NCI-H510A treated with DMSO at 0.1 percent for 48 hours (cell line): Measurements from ENCODE around the gene ANKRD45.
"Not testable (repeated sequence)": the region's sequence is repeated elsewhere in the genome, so short reads cannot be mapped to it uniquely, and the experiment has no call there.

Source experiments
- DNase-seq: peaks from one replicate; lab custom pipeline; 2025; lab: John Stamatoyannopoulos, UW

Gene ANKRD45

DNA sequence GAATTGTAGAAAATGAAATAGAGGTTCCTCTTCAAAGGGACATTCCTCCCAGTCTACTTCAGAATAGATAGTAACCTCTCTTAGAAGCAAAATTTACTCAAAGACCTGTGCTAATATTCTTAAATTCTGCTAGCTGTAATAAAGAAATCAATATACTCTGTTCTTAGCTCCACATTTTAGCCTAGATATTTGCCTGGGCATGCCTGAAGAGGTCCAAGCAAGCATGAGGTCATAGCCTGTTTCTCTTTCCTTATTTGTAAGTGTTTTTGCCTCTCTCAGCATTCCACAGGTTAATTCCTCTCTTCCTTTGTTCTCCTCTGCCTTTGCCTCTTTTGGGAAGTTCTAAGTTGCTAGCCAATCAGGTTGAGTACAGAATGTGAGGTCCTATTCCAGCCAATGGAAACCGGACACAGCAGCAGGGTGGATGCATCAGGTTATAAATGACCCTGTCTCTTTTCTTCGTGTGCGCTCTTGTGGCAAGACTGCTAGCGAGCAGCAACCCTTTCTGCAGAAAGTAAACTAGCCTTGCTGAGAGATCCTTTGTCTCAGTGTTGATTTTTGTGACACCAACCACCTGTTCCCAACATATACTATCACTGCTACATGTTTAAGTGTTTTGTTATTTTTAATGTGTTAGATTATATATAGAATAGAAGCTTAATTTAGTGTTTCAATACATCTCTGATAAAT is 27.1 kb downstream of the ANKRD45 start:
- not testable (repeated sequence) for DNase-seq

DNA sequence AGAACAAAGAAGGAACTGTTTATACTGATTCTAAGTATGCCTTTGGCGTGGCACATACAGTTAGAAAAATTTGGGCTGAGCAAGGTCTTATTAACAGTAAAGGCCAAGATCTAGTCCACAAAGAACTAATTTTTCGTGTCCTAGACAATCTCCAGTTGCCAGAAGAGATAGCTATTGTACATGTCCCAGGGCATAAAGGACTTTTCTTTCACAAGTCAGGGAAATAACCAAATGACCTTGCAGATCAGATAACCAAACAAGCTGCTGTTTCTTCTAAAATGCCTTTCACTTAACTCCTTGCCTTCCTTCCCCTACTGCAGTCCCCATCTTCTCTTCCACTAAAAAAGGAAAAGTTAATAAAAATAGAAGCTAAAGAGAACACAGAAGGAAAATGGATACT is 30.5 kb downstream of the ANKRD45 start:
- DNase-seq = no peak

DNA sequence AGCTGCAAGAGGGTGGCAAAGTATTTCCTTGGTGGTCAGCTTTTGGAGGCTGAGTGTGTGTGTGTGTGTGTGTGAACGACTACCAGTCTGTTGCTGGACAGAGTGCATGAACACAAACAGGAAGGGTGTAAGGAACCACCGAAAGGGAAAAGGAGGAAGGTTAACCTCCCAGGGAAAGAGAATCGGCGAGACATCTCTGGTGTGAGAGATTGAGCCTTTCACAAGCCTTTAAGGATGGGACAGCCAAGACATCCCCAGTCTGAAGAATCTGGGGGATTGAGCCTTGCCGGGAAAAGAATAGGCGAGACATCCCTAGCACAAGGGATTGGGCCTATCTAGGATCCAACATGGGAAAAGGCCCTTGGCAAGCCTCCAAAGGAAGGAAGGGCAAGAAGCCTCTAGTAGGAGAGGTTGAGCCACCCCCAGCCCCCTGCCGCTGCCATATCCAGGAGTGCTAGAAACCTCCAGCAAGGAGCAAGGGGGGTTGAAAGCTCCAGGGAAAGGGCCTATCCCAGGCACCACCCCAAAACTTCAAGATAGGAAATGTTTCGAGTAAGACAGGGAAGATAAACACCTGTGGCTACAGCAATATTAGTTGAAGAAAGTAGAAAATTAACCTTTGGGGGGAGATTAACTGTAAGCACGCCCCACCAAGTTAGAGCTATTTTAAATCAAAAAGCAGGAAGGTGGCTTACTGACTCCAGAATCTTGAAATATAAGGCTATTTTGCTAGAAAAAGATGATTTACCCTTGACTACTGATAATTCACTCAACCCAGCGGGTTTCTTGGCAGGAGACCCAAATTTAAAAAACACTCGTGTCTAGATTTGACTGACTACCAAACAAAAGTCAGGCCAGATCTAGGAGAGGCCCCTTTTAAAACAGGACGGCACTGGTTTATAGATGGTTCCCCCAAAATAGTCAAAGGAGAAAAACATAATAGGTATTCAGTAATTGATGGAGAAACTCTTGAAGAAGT is 31.3 kb downstream of the ANKRD45 start:
- DNase-seq = no peak

DNA sequence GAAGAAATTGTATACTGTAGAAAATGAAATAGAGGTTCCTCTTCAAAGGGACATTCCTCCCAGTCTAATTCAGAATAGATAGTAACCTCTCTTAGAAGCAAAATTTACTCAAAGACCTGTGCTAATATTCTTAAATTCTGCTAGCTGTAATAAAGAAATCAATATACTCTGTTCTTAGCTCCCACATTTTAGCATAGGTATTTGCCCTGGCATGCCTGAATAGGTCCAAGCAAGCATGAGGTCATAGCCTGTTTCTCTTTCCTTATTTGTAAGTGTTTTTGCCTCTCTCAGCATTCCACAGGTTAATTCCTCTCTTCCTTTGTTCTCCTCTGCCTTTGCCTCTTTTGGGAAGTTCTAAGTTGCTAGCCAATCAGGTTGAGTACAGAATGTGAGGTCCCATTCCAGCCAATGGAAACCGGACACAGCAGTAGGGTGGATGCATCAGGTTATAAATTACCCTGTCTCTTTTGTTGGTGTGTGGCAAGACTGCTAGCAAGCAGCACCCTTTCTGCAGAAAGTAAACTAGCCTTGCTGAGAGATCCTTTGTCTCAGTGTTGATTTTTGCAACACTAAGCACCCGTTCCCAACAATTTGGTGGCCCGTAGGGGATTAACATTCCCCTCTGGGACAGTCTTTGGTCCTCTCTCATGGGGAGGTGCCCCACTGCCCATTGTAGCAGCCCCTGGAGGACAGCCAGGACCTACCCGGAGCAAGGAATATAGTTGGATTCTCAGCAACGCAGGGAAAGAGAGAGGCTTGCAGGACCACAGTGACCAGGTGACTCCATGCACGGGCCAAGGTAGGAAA is 32.2 kb downstream of the ANKRD45 start:
- DNase-seq = not testable (repeated sequence)

DNA sequence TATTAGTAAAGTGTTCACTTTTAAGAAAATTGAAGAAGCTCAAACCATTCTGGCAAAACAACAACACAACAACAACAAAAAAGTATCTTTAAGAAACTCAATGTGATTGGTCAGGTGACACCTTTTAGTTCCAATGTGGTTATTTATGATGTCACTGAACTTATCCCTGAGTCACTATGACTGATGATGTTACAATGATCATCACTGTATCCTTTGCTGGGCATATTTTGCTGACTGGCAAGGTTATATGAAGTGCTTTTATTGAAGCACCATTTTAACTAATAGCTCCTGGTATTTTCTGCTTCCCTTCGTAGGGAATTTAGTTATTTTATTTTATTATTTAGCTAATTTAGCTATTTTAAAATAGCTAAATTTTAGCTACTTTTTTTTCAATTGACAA is 34.5 kb downstream of the ANKRD45 start, which contains the start of gene TEX50:
TEX50 (plus strand) TSS at position 223 of the 400 bp plus-strand sequence. CDS start 184 bp downstream, outside the sequence.
- DNase-seq = no peak

DNA sequence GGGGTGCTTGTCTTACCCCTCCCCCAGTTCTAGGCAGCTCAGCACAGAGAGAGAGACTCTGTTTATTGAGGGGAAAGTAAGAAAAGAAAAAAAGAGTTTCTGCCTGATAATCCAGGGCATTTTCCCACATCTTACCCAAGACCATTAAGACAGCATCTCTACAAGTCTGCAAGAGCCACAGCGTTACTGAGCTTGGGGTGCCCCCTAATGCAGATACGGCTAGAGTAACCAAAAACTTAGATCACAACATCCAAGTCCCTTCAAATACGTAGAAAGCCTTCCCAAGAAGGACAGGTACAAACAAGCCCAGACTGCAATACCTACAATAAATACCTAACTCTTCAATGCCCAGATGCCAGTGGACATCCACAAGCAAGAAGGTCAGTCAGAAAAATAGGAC is 40.8 kb downstream of the ANKRD45 start:
- DNase-seq = no peak

DNA sequence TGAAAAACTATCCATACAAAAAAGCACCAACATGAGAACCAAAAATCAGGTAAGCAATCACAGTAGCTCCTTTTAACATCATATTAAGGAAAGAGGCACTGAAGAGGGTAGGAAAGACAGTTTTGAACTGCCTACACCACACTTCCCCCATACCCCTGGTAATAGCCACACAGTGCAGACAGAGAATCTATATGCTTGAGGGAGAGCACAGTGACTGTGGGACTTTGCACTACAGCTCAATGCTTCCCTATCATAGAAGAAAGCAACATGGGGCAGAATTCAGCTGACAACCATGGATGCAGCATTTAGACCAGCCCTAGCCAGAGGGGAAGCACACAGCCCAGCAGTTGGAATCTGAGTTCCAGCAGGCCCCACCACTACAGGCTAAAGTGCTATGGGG is 42.4 kb downstream of the ANKRD45 start:
- no peak for DNase-seq

DNA sequence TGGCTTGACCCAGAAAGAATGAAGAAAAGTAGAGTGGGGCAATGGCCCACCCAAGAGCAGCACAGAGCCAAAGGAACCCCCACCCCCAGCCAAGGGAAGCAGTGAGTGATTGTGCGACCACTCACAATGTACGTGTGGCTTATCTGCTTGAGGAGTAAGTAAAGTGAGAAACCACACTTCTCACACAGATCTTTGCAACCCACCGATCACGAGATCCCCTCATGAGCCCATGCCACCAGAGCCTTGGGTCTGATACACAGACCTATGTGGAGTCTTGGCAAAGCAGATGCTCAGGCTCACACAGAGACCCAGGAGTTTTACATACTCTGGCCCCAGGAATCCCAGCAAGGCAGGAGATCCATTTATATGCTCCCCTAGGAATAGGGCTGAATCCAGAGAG is 52.8 kb downstream of the ANKRD45 start:
- DNase-seq = no peak

DNA sequence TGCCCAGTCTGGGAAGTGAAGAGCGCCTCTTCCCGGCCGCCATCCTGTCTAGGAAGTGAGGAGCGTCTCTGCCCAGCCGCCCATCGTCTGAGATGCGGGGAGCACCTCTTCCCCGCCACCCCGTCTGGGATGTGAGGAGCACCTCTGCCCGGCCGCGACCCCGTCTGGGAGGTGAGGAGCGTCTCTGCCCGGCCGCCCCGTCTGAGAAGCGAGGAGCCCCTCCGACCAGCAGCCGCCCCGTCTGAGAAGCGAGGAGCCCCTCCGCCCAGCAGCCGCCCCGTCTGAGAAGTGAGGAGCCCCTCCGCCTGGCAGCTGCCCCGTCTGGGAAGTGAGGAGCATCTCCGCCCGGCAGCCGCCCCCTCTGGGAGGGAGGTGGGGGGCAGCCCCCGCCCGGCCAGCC is 56.6 kb downstream of the ANKRD45 start:
- DNase-seq = not testable (repeated sequence)

DNA sequence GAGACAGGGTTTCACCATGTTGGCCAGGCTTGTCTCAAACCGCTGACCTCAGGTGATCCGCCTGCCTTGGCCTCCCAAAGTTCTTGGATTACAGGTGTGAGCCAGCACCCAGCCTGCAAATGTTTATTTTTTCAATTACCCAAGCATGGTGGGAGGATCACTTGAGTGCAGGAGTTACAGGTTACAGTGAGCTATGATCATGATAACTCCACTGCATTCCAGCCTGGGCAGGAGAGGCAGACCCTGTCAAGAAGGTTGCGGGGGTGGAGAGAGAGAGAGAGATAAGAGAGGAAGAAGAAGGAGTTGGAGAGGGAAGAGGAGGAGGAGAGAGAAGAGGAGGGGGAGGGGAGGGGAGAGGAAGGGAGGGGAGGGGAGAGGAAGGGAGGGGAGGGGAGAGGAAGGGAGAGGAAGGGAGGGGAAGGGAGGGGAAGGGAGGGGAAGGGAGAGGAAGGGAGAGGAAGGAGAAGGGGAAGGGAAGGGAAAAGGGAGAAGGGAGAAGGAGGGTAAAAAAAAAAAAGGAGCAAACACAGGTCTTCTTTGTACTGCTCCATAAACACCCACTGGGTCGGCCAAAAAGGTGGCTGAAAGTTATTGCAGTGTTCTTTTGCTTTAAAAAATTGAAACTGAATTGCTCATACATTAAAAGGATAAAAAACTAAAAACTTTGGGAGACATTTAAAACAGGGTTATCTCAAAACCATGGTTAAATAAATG is 61.0 kb downstream of the ANKRD45 start:
- peak; percentile 43 for DNase-seq

DNA sequence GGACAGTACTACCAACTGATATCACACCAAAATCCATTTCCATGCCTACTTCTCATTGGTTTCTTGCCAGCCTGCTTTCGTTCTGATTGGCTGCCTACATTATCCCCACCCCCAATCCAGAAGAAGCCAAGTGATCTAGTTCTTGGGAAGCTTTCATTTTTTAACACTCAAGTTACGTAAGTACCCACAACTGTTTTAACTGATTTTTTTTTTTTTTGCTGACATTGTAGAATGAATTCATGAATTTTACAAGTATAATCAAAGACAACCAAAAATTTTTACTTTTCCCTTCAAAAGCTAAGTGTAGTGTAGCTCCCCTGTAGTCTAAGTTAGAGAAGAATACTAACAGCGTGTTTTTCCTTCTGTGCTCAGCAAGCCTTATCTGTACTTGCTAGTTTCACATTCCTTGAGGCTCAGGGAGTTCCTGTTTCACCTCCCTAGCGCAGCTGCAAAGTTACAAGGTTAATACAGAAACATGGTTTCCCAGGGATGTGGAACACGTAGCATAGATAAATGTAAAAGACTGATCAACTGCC is 66.5 kb downstream of the ANKRD45 start, which contains the start of gene SLC9C2:
SLC9C2 (minus strand) TSS at position 17 of the 536 bp plus-strand sequence. CDS start 1,296 bp downstream, outside the sequence.
- no peak for DNase-seq

DNA sequence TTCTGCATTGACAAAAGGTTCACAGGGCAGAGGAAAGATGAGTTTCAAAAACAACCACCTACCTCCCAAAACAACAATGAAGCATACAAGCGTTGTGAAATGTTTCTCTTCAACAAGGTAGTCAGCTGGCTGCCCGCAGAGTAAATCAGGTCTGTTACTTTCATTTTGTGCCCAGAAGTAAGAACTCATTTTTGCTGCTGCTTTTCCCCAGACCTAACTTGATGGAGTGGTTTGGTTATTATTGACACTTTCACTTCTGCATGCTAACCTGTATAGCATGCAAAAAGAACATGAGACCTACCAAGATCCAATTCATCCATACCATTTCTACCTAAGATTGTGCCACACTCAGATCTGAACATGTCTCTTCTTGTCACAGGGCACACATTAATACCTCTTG is 68.1 kb downstream of the ANKRD45 start:
- DNase-seq = no peak

DNA sequence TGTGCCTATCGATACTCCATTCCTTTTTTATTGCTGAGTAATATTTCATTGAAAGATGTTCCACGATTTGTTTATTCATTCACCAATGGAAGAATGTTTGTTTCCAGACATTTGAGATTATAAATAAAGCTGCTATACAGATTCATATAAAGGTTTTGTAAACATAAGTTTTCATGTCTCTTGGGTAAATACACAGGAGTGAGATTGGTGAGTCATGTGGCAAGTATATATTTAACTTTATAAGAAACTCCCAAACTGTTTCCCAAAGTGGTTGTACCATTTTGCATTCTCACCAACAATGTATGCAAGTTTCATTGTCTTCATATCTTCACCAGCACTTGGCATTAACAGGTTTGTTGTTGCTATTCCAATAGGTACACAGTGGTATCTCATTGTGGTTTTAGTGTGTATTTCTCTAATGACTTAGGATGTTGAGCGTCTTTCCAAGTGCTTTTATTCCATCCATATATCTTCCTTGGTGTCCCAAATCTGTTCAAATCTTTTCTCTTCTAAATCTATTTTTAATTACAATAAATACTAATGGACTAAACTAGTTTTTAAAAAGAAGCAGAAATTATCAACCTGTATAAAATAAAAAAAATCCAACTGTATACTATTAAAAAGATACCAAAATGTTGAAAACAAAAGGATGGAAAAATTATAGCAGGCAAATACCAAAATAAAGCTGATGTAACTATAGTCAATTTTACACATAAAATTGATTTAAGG is 73.4 kb downstream of the ANKRD45 start:
- DNase-seq = no peak

DNA sequence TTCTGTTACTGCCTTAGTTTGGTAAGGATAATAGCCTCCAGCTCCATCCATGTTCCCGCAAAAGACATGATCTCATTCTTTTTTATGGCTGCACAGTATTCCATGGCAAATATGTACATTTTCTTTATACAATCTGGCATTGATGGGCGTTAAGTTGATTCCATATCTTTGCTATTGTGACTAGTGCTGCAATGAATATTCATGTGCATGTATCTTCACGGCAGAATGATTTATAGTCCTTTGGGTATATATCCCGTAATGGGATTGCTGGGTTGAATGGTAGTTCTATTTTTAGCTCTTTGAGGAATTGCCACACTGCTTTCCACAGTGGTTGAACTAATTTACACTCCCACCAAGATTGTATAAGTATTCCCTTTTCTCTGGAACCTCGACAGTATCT is 78.5 kb downstream of the ANKRD45 start:
- not testable (repeated sequence) for DNase-seq

DNA sequence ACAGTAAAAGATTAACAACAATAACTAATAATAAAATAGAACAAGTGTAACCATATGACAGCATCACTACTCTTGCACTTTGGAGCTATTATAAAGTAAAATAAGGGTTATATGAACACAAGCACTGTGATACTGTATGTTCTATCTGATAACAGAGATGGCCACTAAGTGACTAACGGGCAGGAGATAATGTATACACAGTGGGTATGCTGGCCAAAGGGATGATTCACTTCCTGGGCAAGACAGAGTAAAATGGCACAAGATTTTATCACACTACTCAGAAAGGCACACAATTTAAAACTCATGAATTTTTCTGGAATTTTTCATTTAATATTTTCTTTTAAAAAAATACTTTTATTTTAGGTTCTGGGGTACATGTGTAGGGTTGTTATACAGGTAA is 79.1 kb downstream of the ANKRD45 start:
- no peak for DNase-seq

DNA sequence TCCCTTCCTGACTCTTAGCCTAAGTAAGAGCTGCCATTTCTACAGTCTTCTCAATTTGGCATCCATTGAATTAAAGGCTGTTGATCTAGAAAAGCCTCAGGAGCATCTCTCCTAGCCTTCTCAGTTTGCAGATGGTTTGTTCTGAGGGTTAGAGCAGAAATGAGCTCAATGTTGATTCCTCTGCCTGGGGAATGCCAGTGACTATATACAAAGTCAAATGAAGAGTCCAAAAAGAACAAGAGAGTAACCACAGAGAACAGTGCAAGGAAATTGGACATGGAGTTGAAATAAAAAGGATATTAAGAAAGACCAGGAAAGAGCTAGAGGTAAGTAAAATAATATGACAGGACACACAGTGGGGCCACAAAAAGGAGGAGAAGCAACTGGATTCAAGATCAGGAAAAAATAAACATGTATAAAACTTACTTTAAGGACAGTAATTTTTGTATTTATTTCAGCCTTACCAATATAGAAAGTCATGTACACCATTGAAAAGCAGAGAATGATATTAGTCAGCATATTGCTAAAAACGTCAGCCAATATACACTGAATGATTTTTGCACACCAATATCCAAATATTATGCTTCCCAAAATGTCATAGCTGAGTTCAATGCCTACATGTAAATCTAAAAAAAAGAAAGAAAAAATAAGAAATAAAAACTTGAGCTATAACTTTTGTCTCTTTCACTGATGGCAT is 88.1 kb downstream of the ANKRD45 start:
- DNase-seq = no peak

DNA sequence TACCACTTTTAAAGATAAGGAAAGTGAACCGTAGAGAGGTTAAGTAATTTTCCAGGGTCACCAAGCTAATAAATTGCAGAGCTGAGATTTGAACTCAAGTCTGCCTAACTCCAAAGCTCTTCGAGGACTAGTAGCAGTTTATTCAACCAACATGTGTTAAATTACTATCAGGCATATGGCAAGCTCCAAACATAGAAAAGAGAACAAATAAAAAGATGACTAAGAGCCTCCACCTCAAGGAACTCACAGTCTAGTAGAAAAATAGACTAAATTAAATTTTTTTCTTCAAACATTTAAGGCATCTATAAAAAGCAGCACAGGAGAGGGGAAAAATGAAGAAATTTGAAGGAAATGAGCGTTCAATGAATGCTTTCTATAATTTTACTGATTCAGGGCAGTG is 89.0 kb downstream of the ANKRD45 start:
- no peak for DNase-seq

DNA sequence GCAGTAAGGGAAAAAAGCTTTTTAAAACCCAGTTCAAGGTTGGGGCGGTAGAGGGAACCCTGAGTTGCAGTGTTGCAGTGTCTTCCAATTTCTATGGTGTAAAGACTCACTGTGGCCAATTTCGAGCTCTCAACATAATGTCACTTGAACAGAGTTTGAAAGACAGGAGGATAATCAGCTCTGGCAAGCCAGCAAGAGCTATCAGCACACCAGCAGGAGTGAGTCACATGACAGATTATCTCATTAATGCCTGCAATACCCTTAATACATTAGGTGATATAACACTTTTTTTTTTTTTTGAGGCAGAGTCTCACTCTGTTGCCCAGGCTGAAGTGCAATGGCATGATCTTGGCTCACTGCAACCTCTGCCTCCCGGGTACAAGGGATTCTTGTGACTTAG is 89.6 kb downstream of the ANKRD45 start:
- DNase-seq = no peak

DNA sequence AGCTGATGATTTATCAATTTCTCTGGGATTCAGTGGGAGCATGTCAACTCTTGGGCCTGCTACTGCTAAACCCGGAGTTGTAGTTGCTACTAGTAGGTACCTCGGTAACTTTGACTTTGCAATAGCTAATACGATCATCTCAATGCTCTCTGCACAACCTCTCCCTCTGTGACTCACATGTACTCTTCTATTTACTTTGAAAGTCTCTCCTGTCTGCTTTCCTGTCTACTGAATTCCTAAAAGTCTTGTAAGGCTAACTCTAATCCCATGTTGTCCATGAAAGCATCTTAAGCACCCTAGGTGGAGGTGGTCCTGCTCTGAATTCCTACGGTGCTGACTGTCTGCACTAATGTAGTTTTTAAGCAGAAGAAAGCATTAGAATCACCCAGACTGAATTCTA is 96.1 kb downstream of the ANKRD45 start:
- DNase-seq = no peak
